H1 (cell line): Measurements from ENCODE around the gene EFEMP2. TPM values are rescaled to one million over a fixed set of nuclear protein-coding genes. Genes with fewer than 3 reads are reported as not detected.

ENCODE experiments used
- CTCF ChIA-PET: fragments of 300-600 bp; sonication (Branson Sonifier 250); formaldehyde crosslinking; loops from one replicate; lab custom pipeline; 2021; ENCODE audit not compliant: partially characterized antibody; lab: Charles Lee
- POLR2A ChIA-PET: fragments of 300-600 bp; sonication (Branson Sonifier 250); formaldehyde crosslinking; loops from one replicate; lab custom pipeline; 2021; ENCODE audit warnings: inconsistent platforms; ENCODE audit not compliant: partially characterized antibody; lab: Charles Lee
- DNase-seq, 2 experiments: peaks; one replicate each; pipeline versions ENCODE4 v3.0.0 to v3.0.0-alpha.2; 2010 to 2022; ENCODE audit warnings: low spot score in 2 of 2, low read depth in 1 of 2, mixed read lengths in 1 of 2
- FAIRE-seq: peaks from 2 replicates; lab custom pipeline; 2011; peaks lifted over from hg19 to GRCh38; lab: Jason Lieb, UNC
- H2AFZ ChIP-seq: 2 replicates; pipeline ENCODE4 v1.8.1; 2012; ENCODE audit warnings: low read length, inconsistent platforms
- H2AK5ac ChIP-seq: 2 replicates; pipeline ENCODE4 v1.6.1; 2013; ENCODE audit warnings: low read depth, low read length
- H2BK120ac ChIP-seq: replicated peaks from 2 replicates; pipeline ENCODE3; 2013; ENCODE audit warnings: low read depth, low read length, inconsistent platforms
- H2BK12ac ChIP-seq: 2 replicates; pipeline ENCODE4 v1.6.1; 2013; ENCODE audit warnings: low read depth, low read length
- H2BK15ac ChIP-seq: 2 replicates; pipeline ENCODE4 v1.6.1; 2013; ENCODE audit warnings: low read length
- H2BK20ac ChIP-seq: 2 replicates; pipeline ENCODE4 v1.6.1; 2013; ENCODE audit warnings: low read length
- H2BK5ac ChIP-seq: 2 replicates; pipeline ENCODE4 v1.6.1; 2013; ENCODE audit warnings: low read depth, low read length
- H3K14ac ChIP-seq: 2 replicates; pipeline ENCODE4 v1.6.1; 2013; ENCODE audit warnings: inconsistent platforms; ENCODE audit not compliant: insufficient read length
- H3K18ac ChIP-seq: 2 replicates; pipeline ENCODE4 v1.6.1; 2013; ENCODE audit warnings: low read length; ENCODE audit errors: extremely low read depth
- H3K23ac ChIP-seq: 2 replicates; pipeline ENCODE4 v1.6.1; 2013; ENCODE audit warnings: inconsistent platforms; ENCODE audit not compliant: insufficient read length
- H3K23me2 ChIP-seq: 2 replicates; pipeline ENCODE4 v1.6.1; 2013; ENCODE audit warnings: low read depth, low read length
- H3K27ac ChIP-seq: 2 replicates; pipeline ENCODE4 v1.6.1; 2011; ENCODE audit warnings: low read depth, low read length, inconsistent platforms
- H3K27me3 ChIP-seq, 4 experiments: replicated peaks in 1 of 4; 1 replicate in 1 of 4; 2 replicates in 3 of 4; pipeline versions ENCODE4 v1.6.1 to v1.8.1; 2011 to 2013; ENCODE audit warnings: low read length in 3 of 4, mild to moderate bottlenecking in 3 of 4, inconsistent platforms in 2 of 4, mixed read lengths in 2 of 4, moderate library complexity in 1 of 4; ENCODE audit not compliant: control insufficient read depth in 3 of 4, insufficient read depth in 3 of 4; ENCODE audit errors: extremely low read depth in 1 of 4
- H3K36me3 ChIP-seq, 4 experiments: 2 replicates each; pipeline versions ENCODE4 v1.6.1 to v1.8.1; 2011 to 2013; ENCODE audit warnings: mild to moderate bottlenecking in 4 of 4, low read length in 3 of 4, moderate library complexity in 2 of 4, control low read depth in 1 of 4, inconsistent platforms in 1 of 4; ENCODE audit not compliant: insufficient read depth in 4 of 4, control insufficient read depth in 2 of 4
- H3K4ac ChIP-seq: replicated peaks from 2 replicates; pipeline ENCODE3; 2013; ENCODE audit warnings: low read length, low read depth, mixed read lengths, inconsistent platforms; ENCODE audit not compliant: insufficient read length
- H3K4me1 ChIP-seq, 4 experiments: replicated peaks in 1 of 4; 1 replicate in 1 of 4; 2 replicates in 3 of 4; pipeline versions ENCODE4 v1.6.1 to v1.8.1; 2011 to 2013; ENCODE audit warnings: low read length in 3 of 4, inconsistent platforms in 2 of 4, mixed read lengths in 1 of 4; ENCODE audit not compliant: insufficient read depth in 4 of 4, control insufficient read depth in 3 of 4
- H3K4me2 ChIP-seq, 2 experiments: 2 replicates each; pipeline versions ENCODE4 v1.6.1 to v1.8.1; 2011 to 2013; ENCODE audit warnings: low read depth in 2 of 2, low read length in 2 of 2, control low read depth in 1 of 2, inconsistent platforms in 1 of 2, mild to moderate bottlenecking in 1 of 2; ENCODE audit not compliant: insufficient read depth in 1 of 2
- H3K4me3 ChIP-seq, 4 experiments: fragments of 200-600, 300-600 bp in 1 of 4; sonication (generic), shearing (Covaris generic), sonication (Bioruptor Twin) in 1 of 4; 2 replicates each; pipeline versions ENCODE4 v1.5.1 to v1.8.1; 2011 to 2016; ENCODE audit warnings: low read length in 4 of 4, low read depth in 3 of 4, control low read depth in 2 of 4, inconsistent platforms in 2 of 4, mild to moderate bottlenecking in 2 of 4, mixed read lengths in 1 of 4, moderate library complexity in 1 of 4; ENCODE audit not compliant: insufficient read depth in 2 of 4; ENCODE audit errors: extremely low read depth in 1 of 4
- H3K56ac ChIP-seq: replicated peaks from 2 replicates; pipeline ENCODE3; 2013; ENCODE audit warnings: low read depth, mild to moderate bottlenecking, mixed read lengths, low read length, inconsistent platforms; ENCODE audit not compliant: insufficient read length
- H3K79me1 ChIP-seq: 2 replicates; pipeline ENCODE4 v1.6.1; 2013; ENCODE audit warnings: low read depth, low read length, control low read depth
- H3K79me2 ChIP-seq, 2 experiments: 2 replicates each; pipeline versions ENCODE4 v1.6.1 to v1.8.1; 2012 to 2013; ENCODE audit warnings: low read length in 2 of 2, mild to moderate bottlenecking in 2 of 2, inconsistent platforms in 1 of 2; ENCODE audit not compliant: insufficient read depth in 2 of 2, control insufficient read depth in 1 of 2
- H3K9ac ChIP-seq, 4 experiments: replicated peaks in 1 of 4; 1 replicate in 1 of 4; 2 replicates in 3 of 4; pipeline versions ENCODE4 v1.6.1 to v1.8.1; 2011 to 2013; ENCODE audit warnings: low read depth in 3 of 4, low read length in 3 of 4, control low read depth in 2 of 4, mild to moderate bottlenecking in 2 of 4, moderate library complexity in 2 of 4, inconsistent platforms in 1 of 4; ENCODE audit errors: extremely low read depth in 1 of 4
- H3K9me3 ChIP-seq, 2 experiments: 2 replicates each; pipeline versions ENCODE4 v1.6.1 to v1.8.1; 2012 to 2013; ENCODE audit warnings: mild to moderate bottlenecking in 2 of 2, moderate library complexity in 2 of 2, control low read depth in 1 of 2, inconsistent platforms in 1 of 2, low read depth in 1 of 2, low read length in 1 of 2, mixed read lengths in 1 of 2; ENCODE audit not compliant: insufficient read depth in 2 of 2
- H4K20me1 ChIP-seq, 2 experiments: replicated peaks in 1 of 2; 2 replicates each; pipeline versions ENCODE3 to v1.8.1; 2011 to 2013; ENCODE audit warnings: inconsistent platforms in 2 of 2, low read length in 2 of 2, mild to moderate bottlenecking in 1 of 2; ENCODE audit not compliant: insufficient read depth in 2 of 2, control insufficient read depth in 1 of 2
- H4K5ac ChIP-seq: 2 replicates; pipeline ENCODE4 v1.6.1; 2013; ENCODE audit warnings: low read length, low read depth, mixed read lengths, inconsistent platforms; ENCODE audit not compliant: insufficient read length
- H4K8ac ChIP-seq: 2 replicates; pipeline ENCODE4 v1.8.0; 2013; ENCODE audit warnings: mild to moderate bottlenecking, moderate library complexity, low read length, inconsistent platforms; ENCODE audit not compliant: insufficient read depth; ENCODE audit errors: extremely low read depth
- H4K91ac ChIP-seq: replicated peaks from 2 replicates; pipeline ENCODE3; 2013; ENCODE audit warnings: low read length, mixed read lengths, inconsistent platforms; ENCODE audit not compliant: insufficient read length
- GABPA ChIP-seq: IDR thresholded peaks from 2 replicates; pipeline ENCODE4 v1.6.1; 2011; ENCODE audit warnings: mild to moderate bottlenecking, low read length, moderate library complexity, borderline replicate concordance; ENCODE audit not compliant: insufficient read depth
- GTF2F1 ChIP-seq: IDR thresholded peaks from 2 replicates; pipeline ENCODE4 v1.6.1; 2012; ENCODE audit warnings: low read depth, low read length, improper control_type of control experiment, borderline replicate concordance
- PHF8 ChIP-seq: fragments of 200-600 bp; sonication (generic); conservative IDR thresholded peaks from 2 replicates; pipeline ENCODE4 v1.7.1; 2012; ENCODE audit warnings: low read depth, mild to moderate bottlenecking, inconsistent platforms, low read length, moderate library complexity
- SIRT6 ChIP-seq: IDR thresholded peaks from one replicate; pipeline ENCODE4 v1.7.1; 2012; ENCODE audit warnings: low read length, inconsistent platforms
- ZNF274 ChIP-seq: IDR thresholded peaks from 2 replicates; pipeline ENCODE4 v1.7.0; 2012; ENCODE audit warnings: low read length, borderline replicate concordance; ENCODE audit errors: extremely low read depth
- WGBS, 2 experiments: shearing (Covaris generic) in 1 of 2; methylation state at CpG; one replicate each; pipeline versions ENCODE4 v1.1.6 to v1.1.7; 2013 to 2015; ENCODE audit warnings: low lambda C conversion rate in 2 of 2, mixed read lengths in 2 of 2, inconsistent platforms in 1 of 2, low coverage in 1 of 2, missing lambda C conversion rate in 1 of 2; ENCODE audit not compliant: insufficient replicate concordance in 2 of 2, insufficient coverage in 1 of 2, insufficient read length in 1 of 2; ENCODE audit errors: extremely low coverage in 1 of 2, missing lambda C conversion rate in 1 of 2; 5-methylcytosine and 5-hydroxymethylcytosine counted together
- polyA plus RNA-seq, 7 experiments: library from polyadenylated mRNA; depleted of rRNA in 3 of 7; stranded (reverse) in 5 of 7; unstranded in 2 of 7; fragments of >200 nt in 5 of 7; fragments of 200-250 nt in 2 of 7; gene quantifications; 1 replicate in 5 of 7; 2 replicates in 1 of 7; 4 replicates in 1 of 7; pipeline versions ENCODE4 v1.2.1 to v1.2.3, GENCODE V29; 2011 to 2013; ENCODE audit warnings: missing spikeins in 2 of 7, mixed read lengths in 2 of 7
- total RNA-seq: library from RNA; stranded (reverse); fragmentation: NEBNext Ultra II Directional; extraction: Animal tissue kit (Norgen Biotek cat#: 25700); gene quantifications from 2 replicates; pipeline ENCODE4 v1.2.1, GENCODE V29; 2021
- TF ChIP-seq, protein P1 (sequence below), 3 experiments: IDR thresholded peaks; 1 replicate in 2 of 3; 2 replicates in 1 of 3; pipeline versions ENCODE4 v1.5.1 to v1.6.1; 2011; ENCODE audit warnings: low read length in 3 of 3, mild to moderate bottlenecking in 3 of 3, inconsistent platforms in 2 of 3, low read depth in 1 of 3, moderate library complexity in 1 of 3; ENCODE audit not compliant: insufficient read depth in 1 of 3; ENCODE audit errors: control extremely low read depth in 1 of 3

The EFEMP2 gene
- total and polyA plus RNA-seq, 2 of the 8 experiments (the other 6 are each of a cell fraction or from before 2014, with no cell fraction given) = 8.8 to 17.2 TPM

DNA sequence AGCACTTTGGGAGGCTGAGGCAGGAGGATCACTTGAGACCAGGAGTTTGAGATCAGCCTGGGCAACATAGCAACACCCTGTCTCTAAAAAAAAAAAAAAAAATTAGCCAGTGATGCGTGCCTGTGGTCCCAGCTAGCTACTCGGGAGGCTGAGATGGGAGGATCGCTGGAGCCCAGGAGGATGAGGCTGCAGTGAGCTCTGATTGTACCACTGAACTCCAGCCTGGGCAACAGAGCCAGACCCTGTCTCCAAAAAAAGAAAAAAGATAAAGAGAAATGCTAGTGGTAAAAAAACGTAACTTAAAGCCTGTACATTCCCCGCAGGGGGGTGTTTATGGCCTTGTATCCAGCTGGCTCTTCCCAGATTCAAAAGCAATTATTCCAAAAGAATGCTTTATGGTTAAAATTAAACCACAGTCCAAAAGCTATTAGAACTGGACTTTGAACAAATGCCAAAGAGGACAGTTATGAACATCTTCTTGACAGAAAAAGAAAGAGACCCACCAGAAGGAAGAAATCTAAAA, 55.2 kb downstream of the EFEMP2 start:
- H3K27ac ChIP-seq = no peak overlapping the region
- no peaks in the 10 kb centered on the region for H3K36me3 ChIP-seq
- no peak overlapping the region for H2BK5ac ChIP-seq
- H4K91ac ChIP-seq = no peak overlapping the region
- H3K4me2 ChIP-seq = peak overlapping the region; percentile 28 to 75; a peak in 3 of 4 replicates
- no peaks in the 10 kb centered on the region for H3K9me3 ChIP-seq
- DNase-seq (no peak), FAIRE-seq (no peak)
- no peaks in the 10 kb centered on the region for H3K79me2 ChIP-seq
- H2BK120ac ChIP-seq = no peak overlapping the region
- H3K23me2 ChIP-seq = 0 out of 2 replicates have a peak, but pooled peaks cover 1% of the 10 kb centered on the region
- H2AK5ac ChIP-seq = no peak overlapping the region
- peaks cover 0 to 11% (median 4%) of the 10 kb centered on the region in 4 experiments; a peak in 4 of 7 replicates for H3K27me3 ChIP-seq
- ChIA-PET POLR2A (interaction anchor here (0.8 to 1.8 kb wide), 5 partner anchors 14 to 106 kb away, joined by 3 to 7 read pairs (median 5); partner anchors contain the start of gene KAT5), CTCF (interaction anchor here (0.6 to 19.6 kb wide), 26 partner anchors 8 to 1281 kb away, joined by 3 to 347 read pairs (median 6); partner anchors contain the start of genes AP5B1, CCDC85B, FIBP and KAT5)
- no peak overlapping the region for H2BK20ac ChIP-seq
- TF ChIP-seq SIRT6 = no peak
- TF ChIP-seq, protein P1, sequence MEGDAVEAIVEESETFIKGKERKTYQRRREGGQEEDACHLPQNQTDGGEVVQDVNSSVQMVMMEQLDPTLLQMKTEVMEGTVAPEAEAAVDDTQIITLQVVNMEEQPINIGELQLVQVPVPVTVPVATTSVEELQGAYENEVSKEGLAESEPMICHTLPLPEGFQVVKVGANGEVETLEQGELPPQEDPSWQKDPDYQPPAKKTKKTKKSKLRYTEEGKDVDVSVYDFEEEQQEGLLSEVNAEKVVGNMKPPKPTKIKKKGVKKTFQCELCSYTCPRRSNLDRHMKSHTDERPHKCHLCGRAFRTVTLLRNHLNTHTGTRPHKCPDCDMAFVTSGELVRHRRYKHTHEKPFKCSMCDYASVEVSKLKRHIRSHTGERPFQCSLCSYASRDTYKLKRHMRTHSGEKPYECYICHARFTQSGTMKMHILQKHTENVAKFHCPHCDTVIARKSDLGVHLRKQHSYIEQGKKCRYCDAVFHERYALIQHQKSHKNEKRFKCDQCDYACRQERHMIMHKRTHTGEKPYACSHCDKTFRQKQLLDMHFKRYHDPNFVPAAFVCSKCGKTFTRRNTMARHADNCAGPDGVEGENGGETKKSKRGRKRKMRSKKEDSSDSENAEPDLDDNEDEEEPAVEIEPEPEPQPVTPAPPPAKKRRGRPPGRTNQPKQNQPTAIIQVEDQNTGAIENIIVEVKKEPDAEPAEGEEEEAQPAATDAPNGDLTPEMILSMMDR (IDR thresholded peaks at IDR 0.05; ENCODE audit: control extremely low read depth in 1 of 3, insufficient read depth in 1 of 3, low read depth in 1 of 3, low read length in 3 of 3) = no peak
- no peak for TF ChIP-seq ZNF274
- no peak for TF ChIP-seq GTF2F1
- TF ChIP-seq PHF8 = no peak
- TF ChIP-seq GABPA = no peak
- H3K14ac ChIP-seq = no peak overlapping the region
- peak overlapping the region; percentile 41 to 74 (median 67) for H3K4me3 ChIP-seq
- H3K4me1 ChIP-seq = no peaks in the 10 kb centered on the region
- no peak overlapping the region for H4K8ac ChIP-seq
- no peak overlapping the region for H4K5ac ChIP-seq
- peak overlapping the region; percentile 32; the same call in 1 of the 2 replicates for H3K18ac ChIP-seq
- no peak overlapping the region for H3K23ac ChIP-seq
- no peaks in the 10 kb centered on the region for H4K20me1 ChIP-seq
- no peak overlapping the region for H3K4ac ChIP-seq
- H2BK15ac ChIP-seq = no peak overlapping the region
- H3K56ac ChIP-seq = no peak overlapping the region
- H3K9ac ChIP-seq = no peak overlapping the region
- 76% methylated on average over 5 of the region's 5 CpGs; no CpG with 5 or more reads in 1 of the 2 experiments for WGBS, 2 experiments
- H3K79me1 ChIP-seq = no peaks in the 10 kb centered on the region
- 0 out of 2 replicates have a peak overlapping the region, but pooled peaks have one; percentile 89 for H2AFZ ChIP-seq
- H2BK12ac ChIP-seq = no peak overlapping the region
